AG08395 (cell line): ENCODE data around the gene HOXC13.

Experiments used
- DNase-seq: peaks from one replicate; pipeline ENCODE4 v3.0.0; 2012; ENCODE audit warnings: mixed read lengths, low spot score

The HOXC13 gene

DNA sequence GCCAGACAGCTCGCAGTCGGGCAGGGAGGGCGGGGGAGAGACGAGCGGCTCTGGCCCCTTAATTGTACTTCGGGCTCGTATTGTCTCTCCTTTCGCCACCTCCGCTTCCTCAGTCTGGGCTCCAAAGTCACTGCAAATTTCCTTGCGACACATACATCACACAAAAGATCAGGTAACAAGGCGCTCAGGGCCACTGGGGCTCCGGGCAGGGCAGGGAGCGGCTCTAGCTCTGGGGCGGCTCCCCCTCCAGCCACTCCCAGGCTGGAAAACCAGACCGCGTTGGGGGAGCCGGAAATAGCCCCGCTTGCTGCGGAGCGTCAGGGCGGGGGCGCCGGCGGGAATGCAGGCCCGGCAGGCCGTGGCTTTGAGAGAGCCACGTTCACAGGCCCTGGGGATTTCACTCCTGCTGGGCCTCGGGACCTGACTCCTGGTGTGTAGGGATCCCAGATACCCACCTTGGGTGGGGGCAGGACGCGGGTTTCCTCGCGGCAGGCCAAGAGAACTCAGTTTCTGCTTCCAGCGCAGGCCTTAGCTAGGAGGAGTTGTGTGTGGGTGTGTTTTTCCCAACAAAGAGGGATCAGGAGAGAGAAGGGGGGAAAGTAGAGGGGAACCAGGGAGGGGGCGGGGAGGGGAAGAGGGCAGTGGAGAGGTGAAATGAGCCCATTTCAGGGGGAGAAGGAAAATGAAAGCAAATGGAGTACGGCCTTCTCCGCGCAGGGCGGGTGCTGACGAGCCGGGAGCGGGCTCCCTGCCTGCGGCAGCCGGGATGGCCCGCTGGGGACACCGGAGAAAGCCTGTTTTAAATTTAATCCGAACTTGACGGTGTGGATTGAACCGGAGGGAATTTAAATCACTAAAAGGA is 57.0 kb downstream of the HOXC13 start:
- DNase-seq: peak; percentile 58
